Measurements from ENCODE around the gene ASCC2. TPM values are rescaled to one million over a fixed set of nuclear protein-coding genes. Genes with fewer than 3 reads are reported as not detected.
"Not testable (repeated sequence)": the region's sequence is repeated elsewhere in the genome, so short reads cannot be mapped to it uniquely, and the experiment has no call there.

The ASCC2 gene
- polyA plus RNA-seq, 3 donors = 35.9 to 54.5 (median 45.7) TPM

DNA sequence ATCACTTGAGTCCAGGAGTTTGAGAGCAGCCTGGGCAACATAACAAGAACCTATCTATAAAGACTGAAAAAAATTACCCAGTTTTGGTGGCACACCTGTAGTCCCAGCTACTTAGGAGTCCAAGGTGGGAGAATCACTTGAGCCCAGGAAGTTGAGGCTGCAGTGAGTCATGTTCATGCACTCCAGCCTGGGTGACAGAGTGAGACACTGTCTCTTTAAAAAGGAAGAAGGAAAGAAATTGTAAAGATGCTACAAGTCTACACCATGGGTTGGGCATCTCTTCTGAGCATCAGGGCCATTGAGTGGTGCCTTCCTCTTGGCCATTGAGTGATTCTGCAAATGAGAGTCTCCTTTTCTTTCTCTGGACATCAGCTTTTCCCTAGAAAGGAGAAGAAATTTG is 29.2 kb upstream of the ASCC2 start:
- no peak for DNase-seq (ENCODE audit: extremely low read depth in 1 of 11, low read depth in 9 of 11, low spot score in 4 of 11)

DNA sequence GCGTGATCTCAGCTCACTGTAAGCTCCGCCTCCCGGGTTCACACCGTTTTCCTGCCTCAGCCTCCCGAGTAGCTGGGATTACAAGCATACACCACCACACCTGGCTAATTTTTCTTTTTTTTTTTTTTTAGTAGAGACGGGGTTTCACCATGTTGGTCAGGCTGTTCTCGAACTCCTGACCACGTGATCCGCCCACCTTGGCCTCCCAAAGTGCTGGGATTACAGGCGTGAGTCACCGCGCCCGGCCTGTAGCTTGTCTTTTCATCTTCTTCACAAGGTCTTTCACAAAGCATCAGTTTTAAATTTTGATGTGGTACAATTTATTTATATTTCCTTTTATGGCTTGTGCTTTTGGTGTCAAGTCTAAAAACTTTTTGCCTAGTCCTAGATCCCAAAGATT is 27.5 kb upstream of the ASCC2 start:
- DNase-seq (ENCODE audit: extremely low read depth in 1 of 11, low read depth in 9 of 11, low spot score in 4 of 11) = not testable (repeated sequence)

DNA sequence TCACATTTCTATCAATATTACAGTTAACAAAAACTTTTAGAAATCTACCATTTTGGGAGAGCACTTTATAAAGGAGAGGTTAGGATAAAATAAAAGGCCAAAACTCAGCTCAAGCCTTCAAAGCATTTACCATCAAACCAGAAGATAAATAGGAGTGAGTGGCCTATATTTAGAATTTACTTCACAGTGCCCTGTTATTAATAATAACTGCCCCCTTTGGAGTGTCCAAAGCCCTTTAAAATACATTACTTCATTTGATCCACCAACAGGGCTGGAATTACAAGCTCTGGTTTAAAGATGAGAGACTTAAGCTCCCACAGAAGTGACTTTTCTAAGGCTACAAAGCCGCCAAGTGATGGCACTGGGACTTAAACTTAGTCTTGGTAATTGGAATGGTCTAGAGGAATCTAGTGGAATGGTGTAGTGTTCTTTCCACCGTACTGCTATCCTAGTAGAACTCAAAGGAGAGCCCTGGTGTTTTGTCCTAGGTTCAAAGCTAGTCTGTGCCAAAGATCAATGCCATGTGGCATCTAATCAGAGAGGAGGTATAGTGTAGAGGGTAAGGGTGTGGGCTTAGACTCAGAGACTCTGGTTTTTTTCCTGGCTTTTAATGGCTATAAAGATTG is 23.7 kb upstream of the ASCC2 start:
- no peak for DNase-seq (ENCODE audit: extremely low read depth in 1 of 11, low read depth in 9 of 11, low spot score in 4 of 11)

DNA sequence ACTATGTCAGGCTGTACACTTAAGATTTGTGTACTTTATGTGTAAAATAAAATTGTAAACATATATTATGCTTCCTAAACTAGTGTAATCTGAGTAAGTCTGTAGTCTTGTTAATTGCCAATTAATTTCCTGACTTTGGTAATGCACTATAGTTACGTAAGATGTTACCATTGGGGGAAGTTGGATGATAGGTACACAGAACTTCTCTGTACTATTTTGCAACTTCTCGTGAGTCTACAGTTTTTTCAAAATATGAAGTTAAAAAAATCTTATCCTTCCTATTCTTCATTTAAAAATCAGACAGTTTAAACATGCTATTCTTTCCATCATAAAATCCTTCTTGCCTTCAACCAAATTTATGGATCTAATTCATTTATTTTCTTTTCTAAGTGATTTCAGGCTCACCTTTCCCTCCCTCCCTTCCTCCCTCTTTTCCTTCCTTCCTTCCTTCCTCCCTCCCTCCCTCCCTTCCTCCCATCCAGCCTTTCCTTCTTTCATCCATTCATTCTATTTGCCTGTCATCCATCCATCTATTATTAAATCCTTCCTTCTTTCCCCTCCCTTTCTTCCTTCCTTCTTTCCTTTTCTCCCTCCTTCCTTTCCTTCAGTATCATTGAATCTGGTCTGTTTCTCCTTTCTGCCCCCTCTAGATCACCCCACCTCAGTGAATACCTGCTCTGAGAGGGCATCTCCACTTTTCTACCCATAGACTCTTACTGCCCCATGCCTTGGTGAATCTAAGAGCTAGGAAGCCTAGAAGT is 22.1 kb upstream of the ASCC2 start:
- no peak for DNase-seq (ENCODE audit: extremely low read depth in 1 of 11, low read depth in 9 of 11, low spot score in 4 of 11)

DNA sequence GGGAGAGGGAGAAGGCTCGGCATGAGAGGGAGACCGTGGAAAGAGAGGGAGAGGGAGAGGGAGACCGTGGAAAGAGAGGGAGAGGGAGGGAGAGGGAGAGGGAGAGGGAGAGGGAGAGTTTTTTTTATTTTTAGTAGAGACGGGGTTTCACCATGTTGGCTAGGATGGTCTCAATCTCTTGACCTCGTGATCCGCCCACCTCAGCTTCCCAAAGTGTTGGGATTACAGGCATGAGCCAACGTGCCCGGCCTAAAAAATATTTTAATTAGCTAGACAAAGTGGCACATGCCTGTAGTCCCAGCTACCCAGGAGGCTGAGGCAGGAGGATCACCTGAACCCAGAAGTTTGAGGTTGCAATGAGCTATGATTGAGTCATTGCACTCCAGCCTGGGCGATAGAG is 21.0 kb upstream of the ASCC2 start:
- not testable (repeated sequence) for DNase-seq (ENCODE audit: extremely low read depth in 1 of 11, low read depth in 9 of 11, low spot score in 4 of 11)

DNA sequence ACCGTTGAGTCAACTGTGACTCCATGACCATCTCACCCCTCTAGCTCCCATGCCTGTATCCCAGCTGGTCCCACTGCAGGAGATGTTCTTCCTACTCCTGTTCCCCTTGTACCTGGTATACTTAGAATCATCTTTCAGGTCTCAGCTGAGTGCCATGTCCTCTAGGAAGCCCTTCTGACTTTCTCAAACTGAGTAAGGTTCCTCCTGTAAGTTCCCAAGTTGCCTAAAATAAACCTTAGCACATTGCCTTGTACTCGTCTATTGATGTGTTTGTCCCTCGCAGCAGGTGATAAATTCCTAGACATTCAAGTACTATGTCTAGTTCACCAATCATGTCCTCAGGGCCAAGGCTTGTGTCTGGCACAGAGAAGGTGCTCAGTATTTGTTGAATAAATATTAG is 18.4 kb upstream of the ASCC2 start:
- no peak for DNase-seq (ENCODE audit: extremely low read depth in 1 of 11, low read depth in 9 of 11, low spot score in 4 of 11)

DNA sequence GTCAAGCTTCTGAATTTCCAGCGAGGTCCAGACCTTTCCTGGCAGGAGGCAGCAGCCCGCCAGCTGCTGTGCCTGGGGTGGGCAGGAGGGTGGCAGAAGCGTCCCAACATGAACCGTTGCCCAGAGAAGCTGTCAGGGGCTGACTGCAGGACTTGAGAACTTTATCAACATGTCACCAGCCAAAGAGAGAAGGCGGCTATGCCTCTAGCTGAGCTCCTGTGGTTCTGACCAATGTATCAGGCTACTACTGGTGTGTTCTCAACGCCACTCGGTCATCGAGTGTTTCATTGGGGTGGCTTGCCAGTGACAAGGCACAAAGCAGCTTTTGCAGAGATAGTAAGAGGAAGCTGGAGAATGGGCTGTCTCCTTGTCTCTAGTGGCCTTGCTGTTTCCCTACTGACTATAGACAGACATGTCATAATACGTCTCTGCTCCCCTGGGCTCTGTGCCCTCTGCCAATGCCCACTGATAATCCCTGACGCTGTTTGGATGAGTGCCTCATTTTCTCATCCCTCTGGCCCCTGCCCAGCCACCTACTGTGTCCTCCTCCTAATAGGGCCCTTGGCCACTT is 17.6 kb upstream of the ASCC2 start:
- no peak for DNase-seq (ENCODE audit: extremely low read depth in 1 of 11, low read depth in 9 of 11, low spot score in 4 of 11)

DNA sequence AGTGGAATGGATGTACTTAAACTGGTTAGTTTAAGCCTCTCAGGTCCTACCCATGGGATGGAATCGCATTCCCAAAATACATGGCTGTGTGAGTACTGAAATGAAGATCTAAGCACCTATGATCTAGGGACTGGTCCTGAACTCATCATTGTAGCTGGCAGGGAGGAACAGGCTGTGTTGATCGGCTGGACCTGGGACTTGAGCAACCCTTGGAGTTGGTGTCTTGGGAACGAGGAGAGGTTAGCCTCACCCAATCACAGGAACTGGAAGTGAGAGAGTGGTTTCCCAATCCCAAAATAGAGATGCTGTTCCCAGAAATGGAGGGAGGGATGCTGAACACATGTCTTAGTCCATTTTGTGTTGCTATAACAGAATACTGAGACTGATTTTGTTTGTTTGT is 16.4 kb upstream of the ASCC2 start:
- no peak for DNase-seq (ENCODE audit: extremely low read depth in 1 of 11, low read depth in 9 of 11, low spot score in 4 of 11)

DNA sequence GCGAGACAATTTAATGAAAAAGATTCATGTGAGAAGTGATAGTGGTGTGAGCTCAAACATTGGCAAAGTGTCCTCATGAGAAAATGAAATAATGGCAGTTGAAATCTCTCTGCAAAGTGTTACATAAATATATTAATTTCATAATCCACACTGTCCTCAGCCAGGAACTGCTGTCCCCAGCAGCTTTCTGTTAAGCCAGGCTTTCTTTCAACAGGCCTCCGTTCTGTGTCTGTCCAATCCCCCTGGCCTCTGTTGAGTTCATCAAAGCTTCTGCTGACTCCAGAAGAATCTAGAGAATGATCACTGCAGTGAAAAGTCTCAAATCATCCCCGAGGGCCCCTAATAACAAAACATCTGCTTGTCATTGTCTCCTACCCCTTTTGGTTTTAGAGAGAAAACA is 10.0 kb upstream of the ASCC2 start:
- DNase-seq (ENCODE audit: extremely low read depth in 1 of 11, low read depth in 9 of 11, low spot score in 4 of 11) = no peak

DNA sequence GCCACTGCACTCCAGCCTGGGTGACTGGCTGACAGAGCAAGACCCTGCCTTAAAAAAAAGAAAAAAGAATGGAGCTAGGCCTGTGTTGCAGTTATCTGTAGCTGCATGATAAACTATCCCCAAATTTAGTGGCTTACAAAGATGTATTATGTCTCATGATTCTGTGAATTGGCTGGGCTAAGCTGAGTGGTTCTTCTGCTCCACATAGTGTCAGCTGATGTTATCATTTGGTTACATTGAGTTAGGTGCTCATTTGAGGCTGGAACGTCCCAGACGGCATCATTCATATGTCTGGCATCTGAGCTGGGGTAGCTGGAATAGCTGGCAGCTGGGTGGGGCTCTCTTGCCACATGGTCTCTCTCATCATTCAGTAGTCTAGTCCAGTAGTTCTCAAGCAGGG is 8.2 kb upstream of the ASCC2 start:
- DNase-seq (ENCODE audit: extremely low read depth in 1 of 11, low read depth in 9 of 11, low spot score in 4 of 11) = no peak

DNA sequence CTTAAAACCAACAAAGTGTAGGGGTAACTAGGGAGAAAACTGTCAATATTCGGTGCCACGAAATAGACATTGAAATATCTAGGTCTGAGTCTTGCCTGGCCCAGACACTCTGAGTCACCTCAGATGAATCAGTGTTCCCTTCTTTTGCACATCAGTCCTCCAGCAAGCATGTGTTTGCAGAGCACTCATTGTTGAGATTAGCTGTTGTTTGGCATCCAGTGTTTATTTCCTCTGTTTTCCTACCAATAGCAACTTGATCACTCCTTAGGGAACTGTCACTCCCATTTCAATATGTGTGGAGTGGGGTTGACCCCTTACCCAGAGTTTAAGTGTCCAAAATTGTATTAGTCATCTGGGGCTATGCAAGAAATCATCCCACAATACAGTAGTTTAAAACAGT is 4.7 kb upstream of the ASCC2 start:
- DNase-seq (ENCODE audit: extremely low read depth in 1 of 11, low read depth in 9 of 11, low spot score in 4 of 11) = no peak

DNA sequence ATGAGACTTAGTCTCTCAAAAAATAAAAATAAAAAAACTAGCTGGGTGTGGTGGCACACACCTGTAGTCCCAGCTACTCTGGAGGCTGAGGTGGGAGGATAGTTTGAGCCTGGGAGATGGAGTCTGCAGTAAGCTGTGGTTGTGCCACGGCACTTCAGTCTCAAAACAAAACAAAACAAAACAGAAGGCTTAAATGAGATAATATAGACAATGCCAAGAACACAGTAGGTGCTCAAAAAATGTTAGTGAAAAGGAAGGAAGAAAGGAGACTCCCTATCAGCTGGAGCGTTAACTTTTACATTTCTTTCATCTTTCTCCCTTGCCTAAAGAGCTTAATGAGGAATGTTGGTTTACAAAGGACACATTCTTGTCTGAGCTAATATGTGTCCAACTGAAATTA is 4.1 kb upstream of the ASCC2 start:
- DNase-seq (ENCODE audit: extremely low read depth in 1 of 11, low read depth in 9 of 11, low spot score in 4 of 11) = no peak

DNA sequence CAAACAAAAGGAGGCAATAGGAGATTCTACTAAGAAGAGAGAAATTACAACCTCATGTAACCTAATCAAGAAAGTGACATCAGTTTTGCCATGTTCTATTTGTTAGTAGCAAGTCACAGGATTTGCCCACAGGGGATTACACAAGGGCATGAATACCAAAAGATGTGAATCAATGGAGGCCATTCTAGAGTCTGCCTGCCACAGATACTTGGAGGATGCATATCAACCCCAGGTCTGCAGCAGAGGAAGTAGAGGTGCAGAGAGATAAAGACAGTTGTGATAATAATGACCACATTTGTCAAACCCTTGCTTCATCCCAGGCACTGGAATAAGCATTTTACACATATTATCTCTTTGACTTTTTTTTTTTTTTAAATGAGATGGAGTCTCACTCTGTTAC is 2.4 kb upstream of the ASCC2 start:
- no peak for DNase-seq (ENCODE audit: extremely low read depth in 1 of 11, low read depth in 9 of 11, low spot score in 4 of 11)

DNA sequence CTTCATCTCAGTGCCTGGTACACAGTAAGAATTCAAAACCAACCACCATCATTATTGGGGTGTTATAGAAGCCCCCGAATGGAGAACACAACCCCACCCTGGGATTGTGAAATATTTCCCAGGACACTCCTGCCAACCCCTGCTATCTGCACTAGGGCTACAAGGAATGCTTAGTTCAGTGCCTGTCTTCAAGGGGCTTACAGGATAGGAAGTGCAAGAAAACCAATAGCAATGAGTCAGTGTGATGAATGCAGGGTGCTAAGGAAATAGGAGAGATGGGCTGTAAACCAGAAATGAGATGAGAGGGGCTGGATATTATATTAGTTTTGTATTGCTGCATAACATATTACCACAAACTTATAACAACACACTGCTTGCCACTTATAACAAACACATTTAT is 965 bp upstream of the ASCC2 start:
- no peak for DNase-seq (ENCODE audit: extremely low read depth in 1 of 11, low read depth in 9 of 11, low spot score in 4 of 11)

DNA sequence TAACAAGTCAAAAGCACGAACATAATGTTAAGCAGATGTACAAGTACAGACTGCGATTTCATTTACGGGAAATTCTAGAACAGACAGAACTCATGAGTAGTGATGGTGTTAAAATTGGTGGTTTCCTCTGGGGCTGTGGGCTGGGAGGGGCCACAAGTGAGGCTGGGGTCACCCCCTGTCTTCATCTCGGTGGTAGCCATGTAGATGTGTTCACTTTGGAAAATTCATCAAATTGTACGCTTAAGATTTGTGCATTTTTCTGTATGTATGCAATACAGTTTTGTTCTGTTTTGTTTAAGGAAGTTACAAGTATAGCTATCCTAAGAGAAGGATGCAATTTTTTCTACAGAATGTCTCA is 504 bp upstream of the ASCC2 start:
- DNase-seq (ENCODE audit: extremely low read depth in 1 of 11, low read depth in 9 of 11, low spot score in 4 of 11) = no peak

DNA sequence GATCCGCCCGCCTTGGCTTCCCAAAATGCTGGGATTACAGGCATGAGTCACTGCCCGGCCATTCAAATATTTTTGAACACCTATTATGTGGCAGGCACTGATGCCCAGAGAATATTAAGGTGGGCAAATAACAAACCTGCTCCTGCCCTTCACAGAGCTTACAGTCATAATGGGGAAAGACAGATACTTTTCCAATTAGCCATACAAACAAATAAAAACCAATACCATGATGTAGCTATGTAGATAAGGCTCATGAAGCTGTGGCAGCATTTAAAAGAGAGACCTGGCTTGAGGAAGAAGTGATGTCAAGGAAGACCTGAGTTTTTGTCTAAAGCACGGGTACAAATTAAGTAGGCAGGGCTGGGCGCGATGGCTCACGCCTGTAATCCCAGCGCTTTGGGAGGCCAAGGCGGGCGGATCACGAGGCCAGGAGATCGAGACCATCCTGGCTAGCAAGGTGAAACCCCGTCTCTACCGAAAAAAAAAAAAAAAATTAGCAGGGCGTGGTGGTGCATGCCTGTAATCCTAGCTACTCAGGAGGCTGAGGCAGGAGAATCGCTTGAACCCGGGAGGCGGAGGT is 1.2 kb downstream of the ASCC2 start:
- DNase-seq (ENCODE audit: extremely low read depth in 1 of 11, low read depth in 9 of 11, low spot score in 4 of 11) = not testable (repeated sequence)

DNA sequence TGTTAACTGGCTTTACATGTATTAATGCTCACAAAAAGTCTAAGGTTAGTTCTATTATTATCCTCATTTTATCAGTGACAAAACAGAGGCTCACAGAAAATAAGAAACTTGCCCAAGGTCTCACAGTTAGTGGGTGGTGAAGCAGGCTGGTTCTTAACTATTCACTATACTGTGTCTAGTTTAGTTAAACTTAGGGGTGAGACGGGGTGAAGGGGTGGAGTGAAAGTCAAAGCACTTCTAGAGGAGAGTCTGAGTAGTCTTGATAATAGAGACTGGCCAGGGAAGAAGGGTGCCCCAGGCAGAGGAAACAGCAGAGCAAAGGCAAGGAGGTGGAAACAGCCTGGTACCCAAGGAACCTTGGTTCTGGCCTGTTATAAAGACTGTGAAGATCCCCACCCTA is 4.0 kb downstream of the ASCC2 start:
- no peak for DNase-seq (ENCODE audit: extremely low read depth in 1 of 11, low read depth in 9 of 11, low spot score in 4 of 11)

DNA sequence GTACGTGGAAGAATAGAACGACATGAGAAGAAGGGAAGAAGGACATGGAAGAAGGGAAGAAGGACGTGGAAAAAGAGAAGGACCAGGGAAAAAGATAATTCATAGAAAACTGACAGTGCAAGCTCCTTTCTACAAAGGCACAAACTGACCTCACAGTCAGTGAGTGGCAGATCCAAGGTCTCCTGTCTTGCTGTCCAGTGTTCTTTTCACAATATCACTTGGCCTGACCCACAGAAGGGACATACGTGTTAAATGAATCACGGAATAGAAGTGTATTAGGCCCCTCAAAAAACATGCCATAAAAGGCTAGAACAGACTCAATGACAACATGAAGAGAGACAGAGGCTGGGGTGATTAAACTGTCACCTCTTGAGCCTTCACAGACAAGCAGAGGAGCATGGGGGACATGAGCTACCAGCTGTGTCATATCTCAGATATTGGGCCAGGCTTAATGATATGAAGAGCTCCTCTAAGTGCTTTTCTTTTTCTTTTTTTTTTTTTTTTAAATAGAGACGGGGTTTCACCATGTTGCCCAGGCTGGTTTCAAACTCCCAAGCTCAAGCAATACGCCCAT is 4.6 kb downstream of the ASCC2 start:
- DNase-seq (ENCODE audit: extremely low read depth in 1 of 11, low read depth in 9 of 11, low spot score in 4 of 11) = no peak

DNA sequence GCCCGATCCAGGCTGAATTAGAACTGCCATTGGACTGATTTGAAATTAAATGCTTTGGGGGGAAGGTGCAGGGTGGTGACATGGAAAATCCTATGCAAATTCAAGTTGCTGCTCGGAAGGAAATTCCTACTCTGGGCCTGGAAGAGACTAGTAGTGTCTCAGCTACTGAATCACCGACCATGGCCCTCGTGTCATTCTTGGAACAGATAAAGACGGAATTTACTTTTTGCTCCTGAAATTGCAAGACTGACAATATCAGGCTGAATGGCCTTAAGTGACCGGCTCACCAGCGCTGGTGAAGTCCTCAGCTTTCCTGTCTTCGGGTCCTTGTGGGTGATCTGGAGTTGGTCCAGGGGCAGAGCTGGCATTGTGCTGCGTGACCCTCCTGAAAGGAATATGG is 6.1 kb downstream of the ASCC2 start:
- DNase-seq (ENCODE audit: extremely low read depth in 1 of 11, low read depth in 9 of 11, low spot score in 4 of 11) = no peak

Measured in renal cortex interstitium (tissue), 11 donors.